Retinal pigment epithelial cell (primary cell): Measurements from ENCODE around the gene VRK3.
"Not testable (repeated sequence)": the region's sequence is repeated elsewhere in the genome, so short reads cannot be mapped to it uniquely, and the experiment has no call there.

Experiments used
- DNase-seq: peaks from one replicate; pipeline ENCODE4 v3.0.0-alpha.2; 2010; ENCODE audit warnings: low read depth
- H3K4me3 ChIP-seq: 2 replicates; pipeline ENCODE4 v1.5.1; 2011; ENCODE audit warnings: mild to moderate bottlenecking, low read length, control low read depth, moderate library complexity
- CTCF ChIP-seq: conservative IDR thresholded peaks from 2 replicates; pipeline ENCODE4 v1.5.1; 2011; ENCODE audit warnings: low read depth, low read length, control low read depth, inconsistent platforms

VRK3 gene

GRCh38 chr19:50025022-50025793 is at the start of gene VRK3:
TSS of gene VRK3 (minus strand) at chr19:50025372. CDS start at chr19:50016162, 9,210 bp downstream.
- peak within 1 kb of the TSS; percentile 98 for H3K4me3 ChIP-seq
- peak; percentile 99 for DNase-seq
- no peak for TF ChIP-seq CTCF

- H3K4me3 ChIP-seq, DNase-seq: not testable (repeated sequence)
Observed at GRCh38 chr19:50068382-50068781, 43.2 kb upstream of the VRK3 start.

- no peak for TF ChIP-seq CTCF
- H3K4me3 ChIP-seq, result no peak overlapping the region
- no peak for DNase-seq
Observed at GRCh38 chr19:50067575-50067974, 42.4 kb upstream of the VRK3 start.

GRCh38 chr19:50065938-50066337 is 40.8 kb upstream of the VRK3 start:
- no peak for DNase-seq
- TF ChIP-seq CTCF, result no peak
- no peak overlapping the region for H3K4me3 ChIP-seq

- DNase-seq, result no peak
- no peak overlapping the region for H3K4me3 ChIP-seq
- TF ChIP-seq CTCF, result no peak
Observed at GRCh38 chr19:50061650-50062049, 36.5 kb upstream of the VRK3 start.

- no peak for TF ChIP-seq CTCF
- no peak overlapping the region for H3K4me3 ChIP-seq
- DNase-seq, result no peak
Observed at GRCh38 chr19:50060107-50060506, 34.9 kb upstream of the VRK3 start.

GRCh38 chr19:50059045-50059444 is 33.9 kb upstream of the VRK3 start:
- no peak for DNase-seq
- H3K4me3 ChIP-seq, result no peak overlapping the region
- TF ChIP-seq CTCF, result no peak
